HG02678 (cell line): ENCODE measurements around the gene DPP7.
"Not testable (repeated sequence)": the region's sequence is repeated elsewhere in the genome, so short reads cannot be mapped to it uniquely, and the experiment has no call there.

Experiments
- ATAC-seq: cut with Tn5 transposase; IDR thresholded peaks from one replicate; pipeline ENCODE4 v1.9.1; 2021; ENCODE audit warnings: mild to moderate bottlenecking, moderate library complexity; ENCODE audit not compliant: unreplicated experiment

Gene DPP7

GRCh38 chr9:137130176-137130755 is 15.7 kb upstream of the DPP7 start:
- peak; percentile 29 for ATAC-seq

DNA sequence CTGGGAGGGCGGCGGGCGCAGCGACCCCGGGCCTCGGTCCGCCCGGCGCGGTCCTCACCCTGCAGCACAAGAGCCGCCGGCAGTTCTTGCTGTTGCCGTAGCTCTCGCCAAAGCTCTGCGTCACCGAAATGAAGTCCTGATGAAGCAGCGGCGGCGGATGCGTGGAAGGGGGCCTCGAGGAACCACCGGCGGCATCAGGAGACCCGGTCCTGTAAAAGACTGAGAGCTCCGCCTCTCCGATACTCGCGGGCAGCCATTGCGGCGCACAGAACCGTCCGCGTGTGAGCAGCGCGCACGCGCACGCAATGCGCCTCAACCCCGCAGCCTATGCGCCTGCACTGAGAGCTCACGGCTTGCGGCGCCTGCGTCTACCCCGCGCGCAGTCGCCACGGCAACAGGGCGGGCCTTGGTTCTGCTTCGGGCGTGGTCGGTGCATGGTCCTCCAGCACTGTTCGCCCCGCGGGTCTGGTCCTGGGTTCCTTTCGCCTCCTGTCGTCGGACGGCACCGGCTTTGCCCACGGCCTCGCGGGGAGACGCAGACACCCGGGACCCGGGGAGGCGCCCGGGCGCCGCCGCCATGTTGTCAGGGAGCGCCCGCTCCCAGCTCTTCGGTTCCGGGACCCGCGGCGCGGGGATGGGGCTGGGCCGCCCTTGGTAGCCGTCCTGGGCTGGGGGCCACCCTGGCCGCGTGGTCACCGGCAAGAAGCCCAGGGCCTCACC is 15.1 kb upstream of the DPP7 start:
- peak; percentile 79 for ATAC-seq

DNA sequence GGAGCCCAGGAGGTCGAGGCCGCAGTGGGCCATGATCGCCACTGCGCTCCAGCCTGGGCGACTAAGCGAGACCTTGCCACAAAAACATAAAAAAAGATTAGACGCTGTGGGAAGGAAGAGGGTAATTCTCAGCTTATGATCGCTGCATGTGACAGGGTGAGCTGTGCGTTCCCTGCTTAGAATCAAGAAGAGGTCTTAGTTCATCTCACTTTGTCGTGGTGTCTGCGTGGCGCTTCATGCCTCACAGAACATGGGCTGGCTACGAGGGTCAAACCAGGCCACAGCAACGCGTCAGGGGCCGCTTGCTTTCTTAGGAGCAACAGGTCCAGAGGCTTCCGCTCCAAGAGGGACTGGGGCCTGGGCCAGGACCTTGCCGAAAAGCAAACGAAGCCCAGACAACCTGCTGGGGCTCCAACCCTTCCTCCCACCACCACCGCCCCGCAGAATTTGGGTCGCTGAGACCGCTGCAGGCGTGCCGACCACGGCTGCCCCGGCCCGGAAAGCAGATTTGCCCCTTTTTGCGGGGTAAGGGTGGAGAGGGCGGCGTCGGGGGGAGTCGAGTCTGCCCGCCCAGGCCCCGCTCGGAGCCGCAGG is 14.4 kb upstream of the DPP7 start:
- no peak for ATAC-seq

- no peak for ATAC-seq
Measured at GRCh38 chr9:137128158-137128861, 13.8 kb upstream of the DPP7 start.

GRCh38 chr9:137127301-137128157 is 13.0 kb upstream of the DPP7 start:
- no peak for ATAC-seq

DNA sequence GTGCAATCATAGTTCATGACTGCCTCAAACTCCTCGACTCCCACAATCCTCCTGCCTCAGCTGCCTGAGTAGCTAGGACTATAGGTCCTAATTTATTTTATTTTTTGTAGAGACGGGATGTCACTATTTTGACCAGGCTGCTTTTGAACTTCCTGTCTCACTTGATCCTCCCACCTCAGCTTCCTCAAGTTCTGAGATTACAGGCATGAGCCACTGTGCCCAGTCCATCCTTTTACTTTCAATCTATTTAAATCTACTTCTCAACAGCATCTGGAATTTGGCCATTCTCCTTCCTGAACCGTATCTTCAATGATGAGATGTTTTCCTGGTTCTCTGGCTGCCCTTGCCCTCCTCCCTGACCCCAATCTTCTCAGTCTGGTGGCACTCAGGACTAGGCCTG is 12.3 kb upstream of the DPP7 start:
- no peak for ATAC-seq

DNA sequence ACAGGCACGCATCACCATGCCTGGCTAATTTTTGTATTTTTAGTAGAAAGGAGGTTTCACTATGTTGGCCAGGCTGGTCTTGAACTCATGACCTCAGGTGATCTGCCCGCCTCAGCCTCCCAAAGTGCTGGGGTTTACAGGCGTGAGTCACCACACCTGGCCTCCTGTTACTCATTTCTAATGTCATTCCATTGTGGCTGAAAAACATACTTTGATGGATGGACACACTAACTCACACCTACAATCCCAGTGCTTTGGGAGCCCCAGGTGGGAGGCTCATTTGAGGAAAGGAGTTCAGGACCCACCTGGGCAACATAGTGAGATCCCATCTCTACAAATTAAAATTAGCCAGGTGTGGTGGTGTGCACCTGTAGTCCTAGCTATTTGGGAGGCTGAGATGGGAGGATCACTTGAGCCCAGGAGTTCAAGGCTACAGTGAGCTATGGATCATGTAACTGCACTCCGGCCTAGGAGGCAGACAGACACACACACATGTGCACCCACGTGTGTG is 9.5 kb upstream of the DPP7 start:
- not testable (repeated sequence) for ATAC-seq

- no peak for ATAC-seq
Measured at GRCh38 chr9:137123468-137123837, 8.9 kb upstream of the DPP7 start.

DNA sequence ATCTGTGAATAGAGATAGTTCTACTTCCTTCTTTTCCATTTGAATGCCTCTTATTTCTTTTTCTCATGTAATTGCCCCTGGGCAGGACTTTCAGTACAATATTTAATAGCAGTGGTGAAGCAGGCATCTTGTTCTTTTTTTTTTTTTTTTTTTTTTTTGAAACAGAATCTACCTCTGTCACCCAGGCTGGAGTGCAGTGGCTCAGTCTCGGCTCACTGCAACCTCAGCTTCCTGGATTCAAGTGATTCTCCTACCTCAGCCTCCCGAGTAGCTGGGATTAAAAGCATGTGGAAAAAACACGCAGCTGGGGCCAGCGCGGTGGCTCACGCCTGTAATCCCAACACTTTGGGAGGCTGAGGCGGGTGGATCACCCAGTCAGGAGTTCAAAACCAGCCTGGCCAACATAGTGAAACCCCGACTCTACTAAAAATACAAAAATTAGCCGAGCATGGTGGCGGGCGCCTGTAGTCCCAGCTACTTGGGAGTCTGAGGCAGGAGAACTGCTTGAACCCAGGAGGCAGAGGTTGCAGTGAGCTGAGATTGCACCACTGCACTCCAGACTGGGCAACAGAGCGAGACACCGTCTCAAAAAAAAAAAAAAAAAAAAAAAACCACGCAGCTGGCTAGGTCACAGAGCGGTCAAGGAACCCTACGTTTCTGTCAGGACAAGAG is 8.4 kb upstream of the DPP7 start:
- ATAC-seq: not testable (repeated sequence)

- not testable (repeated sequence) for ATAC-seq
Measured at GRCh38 chr9:137121927-137122795, 7.6 kb upstream of the DPP7 start.

DNA sequence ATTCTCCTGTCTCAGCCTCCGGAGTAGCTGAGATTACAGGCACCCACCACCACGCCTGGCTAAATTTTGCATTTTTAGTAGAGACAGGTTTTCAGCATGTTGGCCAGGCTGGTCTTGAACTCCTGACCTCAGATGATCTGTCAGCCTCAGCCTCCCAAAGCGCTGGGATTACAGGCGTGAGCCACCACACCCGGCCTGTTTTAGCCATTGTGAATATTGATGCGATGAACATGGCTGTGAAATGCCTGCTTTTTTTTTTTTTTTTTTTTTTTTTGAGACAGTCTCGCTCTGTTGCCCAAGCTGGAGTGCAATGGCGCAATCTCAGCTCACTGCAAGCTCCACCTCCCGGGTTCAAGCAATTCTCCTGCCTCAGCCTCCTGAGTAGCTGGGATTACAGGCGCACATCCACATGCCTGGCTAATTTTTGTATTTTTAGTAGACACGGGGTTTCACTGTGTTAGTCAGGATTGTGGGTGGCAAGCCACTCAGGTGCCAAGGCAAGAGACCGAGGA is 3.6 kb upstream of the DPP7 start:
- not testable (repeated sequence) for ATAC-seq

- ATAC-seq: no peak
Measured at GRCh38 chr9:137117269-137117731, 2.8 kb upstream of the DPP7 start.

GRCh38 chr9:137116728-137117127 is 2.2 kb upstream of the DPP7 start:
- no peak for ATAC-seq

- ATAC-seq: no peak
Measured at GRCh38 chr9:137116027-137116507, 1.5 kb upstream of the DPP7 start.

- no peak for ATAC-seq
Measured at GRCh38 chr9:137115394-137116026, 977 bp upstream of the DPP7 start.

- peak; percentile 11 for ATAC-seq
Measured at GRCh38 chr9:137114220-137114612, 317 bp downstream of the DPP7 start.

- ATAC-seq: no peak
Measured at GRCh38 chr9:137113385-137114159, 961 bp downstream of the DPP7 start.
